ENCODE results near the gene VTN. TPM values are rescaled to one million over a fixed set of nuclear protein-coding genes. Genes with fewer than 3 reads are reported as not detected.

The VTN gene
- total RNA-seq, 4 donors from 2014 or later, result 0.33 to 0.39 TPM; not detected in 2

GRCh38 chr17:28407974-28408306 is 37.8 kb upstream of the VTN start:
- TF ChIP-seq POLR2A (IDR thresholded peaks at IDR 0.05), result no peak
- TF ChIP-seq CTCF (IDR thresholded peaks at IDR 0.05), result no peak
- Histone ChIP-seq H3K9me3 (no peaks in the 10 kb centered on the region), H3K36me3 (no peaks in the 10 kb centered on the region), H3K27me3 (no peaks in the 10 kb centered on the region), H3K4me3 (replicated peaks in 1 of 3) (no peak overlapping the region), H3K27ac (no peak overlapping the region), H3K4me1 (peaks cover 10 to 15% of the 10 kb centered on the region in 2 donors)
- DNase-seq, result no peak
- 81 to 83% methylated on average over 1 of the region's 1 CpG for WGBS, 2 donors
- intact Hi-C loops (cut with DNase I), result no loop called here

GRCh38 chr17:28407130-28407973 is 37.2 kb upstream of the VTN start:
- Histone ChIP-seq H3K27ac (no peak overlapping the region), H3K4me1 (peaks cover 10 to 15% of the 10 kb centered on the region in 2 donors), H3K27me3 (no peaks in the 10 kb centered on the region), H3K36me3 (no peaks in the 10 kb centered on the region), H3K4me3 (replicated peaks in 1 of 3) (no peak overlapping the region), H3K9me3 (no peaks in the 10 kb centered on the region)
- TF ChIP-seq POLR2A (IDR thresholded peaks at IDR 0.05) (no peak), CTCF (IDR thresholded peaks at IDR 0.05) (no peak)
- WGBS, 2 donors, result 85 to 89% methylated on average over 5 of the region's 5 CpGs
- intact Hi-C loops (cut with DNase I), result no loop called here
- DNase-seq, result no peak

GRCh38 chr17:28406473-28406814 is 36.3 kb upstream of the VTN start:
- TF ChIP-seq CTCF (IDR thresholded peaks at IDR 0.05) (no peak), POLR2A (IDR thresholded peaks at IDR 0.05) (no peak)
- intact Hi-C loops (cut with DNase I), result no loop called here
- H3K27ac ChIP-seq, result no peak overlapping the region

GRCh38 chr17:28405632-28406472 is 35.7 kb upstream of the VTN start, which contains the start of gene SLC46A1:
SLC46A1 (minus strand) TSS chr17:28406212; CDS start chr17:28406114, 98 bp downstream.
- WGBS, 2 donors, result 1 to 7% methylated on average over 7 to 48 of the region's 70 CpGs
- Histone ChIP-seq H3K27ac (no peak within 1 kb of the TSS), H3K4me3 (replicated peaks in 1 of 3) (peak within 1 kb of the TSS; percentile 44 to 91 (median 57)), H3K4me1 (peaks cover 10 to 15% of the 10 kb centered on the region in 2 donors), H3K36me3 (peaks cover 0 to 8% of the 10 kb centered on the region in 2 donors), H3K27me3 (no peaks in the 10 kb centered on the region), H3K9me3 (no peaks in the 10 kb centered on the region)
- no peak for TF ChIP-seq CTCF (IDR thresholded peaks at IDR 0.05)
- peak in 1 of 2 donors; percentile 42 for TF ChIP-seq POLR2A (IDR thresholded peaks at IDR 0.05)
- peak; percentile 73 for DNase-seq
- intact Hi-C loops (cut with DNase I), result no loop called here

More at GRCh38 chr17:28406473-28406814, 36.3 kb upstream of the VTN start:
- peak in 1 of 2 donors; percentile 9 for DNase-seq
- peaks cover 10 to 15% of the 10 kb centered on the region in 2 donors for H3K4me1 ChIP-seq
- no peaks in the 10 kb centered on the region for H3K9me3 ChIP-seq
- H3K36me3 ChIP-seq, result peaks cover 0 to 7% of the 10 kb centered on the region in 2 donors
- H3K27me3 ChIP-seq, result no peaks in the 10 kb centered on the region
- H3K4me3 ChIP-seq (replicated peaks in 1 of 3), result peak overlapping the region in 2 of 3 donors; percentile 44 to 91
- 33 to 37% methylated on average over 9 of the region's 9 CpGs for WGBS, 2 donors

All from thyroid gland (tissue), 4 donors.